OCI-LY1 (cell line): ENCODE data around the gene NOTCH4.
A peak's percentile ranks its signal among the peaks of the same experiment; 100 is the strongest.

ENCODE experiments used
- H2AFZ ChIP-seq: fragments of 200-600 bp; sonication (generic), shearing (Covaris generic); 2 replicates; pipeline ENCODE4 v1.6.0; 2014; ENCODE audit warnings: antibody characterized with exemption, mild to moderate bottlenecking, low read length
- H3F3A ChIP-seq: fragments of 200-600 bp; sonication (generic), shearing (Covaris generic); 2 replicates; pipeline ENCODE4 v1.6.0; 2014; ENCODE audit warnings: mild to moderate bottlenecking, antibody characterized with exemption, low read length, moderate library complexity; ENCODE audit not compliant: insufficient read depth
- H3K27ac ChIP-seq: fragments of 200-600 bp; sonication (generic); 2 replicates; pipeline ENCODE4 v1.5.1; 2014; ENCODE audit warnings: low read length, mixed run types, mild to moderate bottlenecking, low read depth; ENCODE audit not compliant: poor library complexity, severe bottlenecking
- H3K27me3 ChIP-seq: fragments of 200-600 bp; sonication (generic); 2 replicates; pipeline ENCODE4 v1.6.0; 2014; ENCODE audit warnings: antibody characterized with exemption, mild to moderate bottlenecking, low read length, moderate library complexity; ENCODE audit not compliant: insufficient read depth
- H3K36me3 ChIP-seq: fragments of 200-600 bp; sonication (generic); 2 replicates; pipeline ENCODE4 v1.6.1; 2014; ENCODE audit warnings: mild to moderate bottlenecking, antibody characterized with exemption, low read length, moderate library complexity, mixed read lengths; ENCODE audit not compliant: insufficient read depth
- H3K4me1 ChIP-seq: fragments of 200-600 bp; sonication (generic); 2 replicates; pipeline ENCODE4 v1.5.1; 2014; ENCODE audit warnings: mild to moderate bottlenecking, low read length, moderate library complexity; ENCODE audit not compliant: insufficient read depth, severe bottlenecking
- H3K4me2 ChIP-seq: fragments of 200-600 bp; sonication (generic), shearing (Covaris generic); 2 replicates; pipeline ENCODE4 v1.6.1; 2014; ENCODE audit warnings: low read length
- H3K4me3 ChIP-seq: fragments of 200-600 bp; sonication (generic); 2 replicates; pipeline ENCODE4 v1.5.1; 2014; ENCODE audit warnings: low read length, low read depth, mild to moderate bottlenecking, mixed read lengths; ENCODE audit not compliant: poor library complexity, severe bottlenecking
- H3K79me2 ChIP-seq: fragments of 200-600 bp; shearing (Covaris generic); 2 replicates; pipeline ENCODE4 v1.6.1; 2016; ENCODE audit warnings: mixed run types, low read length, mixed read lengths; ENCODE audit not compliant: insufficient read depth
- H3K9ac ChIP-seq: fragments of 200-600 bp; sonication (generic), shearing (Covaris generic); 2 replicates; pipeline ENCODE4 v1.6.1; 2014; ENCODE audit warnings: mild to moderate bottlenecking, low read length, mixed read lengths
- H3K9me2 ChIP-seq: fragments of 200-600 bp; sonication (generic), shearing (Covaris generic); 2 replicates; pipeline ENCODE4 v1.6.1; 2014; ENCODE audit warnings: low read depth, mild to moderate bottlenecking, low read length, mixed read lengths
- H3K9me3 ChIP-seq: fragments of 200-600 bp; shearing (Covaris generic); 2 replicates; pipeline ENCODE4 v1.6.1; 2014; ENCODE audit warnings: low read length, mixed read lengths
- H4K20me1 ChIP-seq: fragments of 200-600 bp; sonication (generic), shearing (Covaris generic); 2 replicates; pipeline ENCODE4 v1.6.0; 2016; ENCODE audit warnings: mild to moderate bottlenecking, low read length; ENCODE audit not compliant: insufficient read depth
- CTCF ChIP-seq: fragments of 200-600 bp; sonication (generic), shearing (Covaris generic); IDR thresholded peaks from 2 replicates; pipeline ENCODE4 v1.5.1; 2017; ENCODE audit warnings: mild to moderate bottlenecking, antibody characterized with exemption, low read length, moderate library complexity, mixed read lengths
- EZH2 ChIP-seq: fragments of 200-600 bp; sonication (generic), shearing (Covaris generic); IDR thresholded peaks from 2 replicates; pipeline ENCODE4 v1.8.0; 2017; ENCODE audit warnings: borderline replicate concordance, mixed run types, mild to moderate bottlenecking, antibody characterized with exemption, low read length, moderate library complexity, mixed read lengths

The NOTCH4 gene

GRCh38 chr6:32178547-32179440 lies 45.1 kb downstream of the NOTCH4 start:
- Histone ChIP-seq H3K79me2 (peaks cover 12% of the 10 kb centered on the region; the same call in 1 of the 2 replicates), H3F3A (no peaks in the 10 kb centered on the region), H3K4me3 (peak overlapping the region; percentile 91), H3K4me1 (peaks cover 43% of the 10 kb centered on the region), H3K27me3 (no peaks in the 10 kb centered on the region), H2AFZ (no peak overlapping the region), H3K9me3 (no peaks in the 10 kb centered on the region), H4K20me1 (no peaks in the 10 kb centered on the region), H3K27ac (peak overlapping the region; percentile 87), H3K4me2 (peak overlapping the region; percentile 99), H3K36me3 (peaks cover 34% of the 10 kb centered on the region; the same call in 1 of the 2 replicates), H3K9ac (peak overlapping the region; percentile 79), H3K9me2 (no peaks in the 10 kb centered on the region)
- no peak for TF ChIP-seq EZH2
- no peak for TF ChIP-seq CTCF

- no peak within 1 kb of the TSS for H2AFZ ChIP-seq
- no peaks in the 10 kb centered on the region for H3K9me2 ChIP-seq
- H3K36me3 ChIP-seq = peaks cover 27% of the 10 kb centered on the region; the same call in 1 of the 2 replicates
- peak within 1 kb of the TSS; percentile 79 for H3K9ac ChIP-seq
- no peaks in the 10 kb centered on the region for H3F3A ChIP-seq
- no peak for TF ChIP-seq CTCF
- no peak for TF ChIP-seq EZH2
- H3K79me2 ChIP-seq = peaks cover 12% of the 10 kb centered on the region; the same call in 1 of the 2 replicates
- H4K20me1 ChIP-seq = no peaks in the 10 kb centered on the region
- peaks cover 51% of the 10 kb centered on the region for H3K4me1 ChIP-seq
- peak within 1 kb of the TSS; percentile 99 for H3K4me2 ChIP-seq
- no peaks in the 10 kb centered on the region for H3K27me3 ChIP-seq
- peak within 1 kb of the TSS; percentile 87 for H3K27ac ChIP-seq
- peak within 1 kb of the TSS; percentile 91 for H3K4me3 ChIP-seq
- H3K9me3 ChIP-seq = no peaks in the 10 kb centered on the region
Measured at GRCh38 chr6:32177788-32178546, 45.9 kb downstream of the NOTCH4 start, which contains the start of gene RNF5. RNF5 (plus strand) TSS chr6:32178405; CDS start chr6:32178512, 107 bp downstream.

- H3K4me2 ChIP-seq = peak overlapping the region; percentile 80
- peak overlapping the region; percentile 87 for H3K27ac ChIP-seq
- peaks cover 56% of the 10 kb centered on the region for H3K4me1 ChIP-seq
- H4K20me1 ChIP-seq = no peaks in the 10 kb centered on the region
- peaks cover 20% of the 10 kb centered on the region; the same call in 1 of the 2 replicates for H3K36me3 ChIP-seq
- no peak overlapping the region for H2AFZ ChIP-seq
- TF ChIP-seq EZH2 (no peak), CTCF (no peak)
- H3K9me2 ChIP-seq = no peaks in the 10 kb centered on the region
- H3K9me3 ChIP-seq = no peaks in the 10 kb centered on the region
- H3K4me3 ChIP-seq = peak overlapping the region; percentile 91
- H3K79me2 ChIP-seq = peaks cover 12% of the 10 kb centered on the region; the same call in 1 of the 2 replicates
- H3F3A ChIP-seq = no peaks in the 10 kb centered on the region
- H3K27me3 ChIP-seq = no peaks in the 10 kb centered on the region
- H3K9ac ChIP-seq = peak overlapping the region; percentile 70
Measured at GRCh38 chr6:32177183-32177787, 46.6 kb downstream of the NOTCH4 start.
